WTC11 (cell line): ENCODE measurements around the gene TMA7. TPM values are rescaled to one million over a fixed set of nuclear protein-coding genes. Genes with fewer than 3 reads are reported as not detected.

Experiments
- ATAC-seq: fragments of 200-7000 bp; cut with Tn5 transposase; 2 replicates; pipeline ENCODE4 v1.10.0; 2021; ENCODE audit warnings: mild to moderate bottlenecking, moderate library complexity
- CTCF ChIA-PET: fragments of 300-600 bp; sonication (Branson Sonifier 250); formaldehyde crosslinking; loops from one replicate; lab custom pipeline; 2021; ENCODE audit warnings: antibody characterized with exemption; lab: Charles Lee
- POLR2A ChIA-PET: fragments of 350-600 bp; sonication (Branson Sonifier 250); formaldehyde crosslinking; loops from one replicate; lab custom pipeline; 2021; ENCODE audit warnings: antibody characterized with exemption; lab: Charles Lee
- DNase-seq: peaks from one replicate; pipeline ENCODE4 v3.0.0; 2021; ENCODE audit warnings: low spot score
- H3K27ac Mint-ChIP-seq: 2 replicates; pipeline ENCODE4 v1.8.0; 2021; ENCODE audit warnings: mixed read lengths
- H3K27me3 Mint-ChIP-seq: 2 replicates; pipeline ENCODE4 v1.8.0; 2021; ENCODE audit warnings: low read depth, mild to moderate bottlenecking, moderate library complexity, mixed read lengths
- H3K36me3 Mint-ChIP-seq: 2 replicates; pipeline ENCODE4 v1.8.0; 2021; ENCODE audit warnings: mixed read lengths
- H3K4me1 Mint-ChIP-seq: 2 replicates; pipeline ENCODE4 v1.8.0; 2022; ENCODE audit warnings: mixed read lengths
- H3K4me3 Mint-ChIP-seq: 2 replicates; pipeline ENCODE4 v1.8.0; 2021; ENCODE audit warnings: mild to moderate bottlenecking, moderate library complexity, mixed read lengths
- H3K9me3 Mint-ChIP-seq: 2 replicates; pipeline ENCODE4 v1.8.0; 2021; ENCODE audit warnings: mixed read lengths
- AR ChIP-seq: fragments of 250-450 bp; sonication (Bioruptor Pico); IDR thresholded peaks from 2 replicates; pipeline ENCODE4 v1.9.0; 2021; ENCODE audit warnings: mild to moderate bottlenecking
- ARID4B ChIP-seq: sonication (generic); formaldehyde crosslinking; IDR thresholded peaks from 2 replicates; pipeline ENCODE4 v1.8.0; 2023; ENCODE audit warnings: missing genetic modification reagents, mild to moderate bottlenecking, borderline replicate concordance
- E2F5 ChIP-seq: sonication (generic); formaldehyde crosslinking; IDR thresholded peaks from 2 replicates; pipeline ENCODE4 v1.8.1; 2022; ENCODE audit warnings: mild to moderate bottlenecking, moderate library complexity, missing genetic modification reagents
- ETV6 ChIP-seq: sonication (generic); formaldehyde crosslinking; IDR thresholded peaks from 2 replicates; pipeline ENCODE4 v1.8.1; 2022; ENCODE audit warnings: mild to moderate bottlenecking, missing genetic modification reagents
- GRHL2 ChIP-seq: fragments of 250-450 bp; sonication (Bioruptor Pico); IDR thresholded peaks from 2 replicates; pipeline ENCODE4 v1.8.0; 2022; ENCODE audit warnings: mild to moderate bottlenecking, moderate library complexity; ENCODE audit not compliant: insufficient replicate concordance, severe bottlenecking
- KAT7 ChIP-seq: sonication (generic); formaldehyde crosslinking; IDR thresholded peaks from 2 replicates; pipeline ENCODE4 v1.8.1; 2023; ENCODE audit warnings: missing genetic modification reagents, mild to moderate bottlenecking, borderline replicate concordance
- NFATC4 ChIP-seq: fragments of 250-450 bp; sonication (Bioruptor Pico); IDR thresholded peaks from 2 replicates; pipeline ENCODE4 v1.9.0; 2021; ENCODE audit warnings: mild to moderate bottlenecking
- NR1H2 ChIP-seq: sonication (generic); formaldehyde crosslinking; IDR thresholded peaks from 2 replicates; pipeline ENCODE4 v1.9.0; 2021; ENCODE audit warnings: mild to moderate bottlenecking, moderate library complexity, missing genetic modification reagents
- OVOL2 ChIP-seq: fragments of 250-450 bp; sonication (Bioruptor Pico); IDR thresholded peaks from 2 replicates; pipeline ENCODE4 v1.9.0; 2021; ENCODE audit warnings: mild to moderate bottlenecking, borderline replicate concordance
- PRDM15 ChIP-seq: sonication (generic); formaldehyde crosslinking; IDR thresholded peaks from 2 replicates; pipeline ENCODE4 v1.8.0; 2022; ENCODE audit warnings: missing genetic modification reagents
- SMAD4 ChIP-seq: sonication (generic); formaldehyde crosslinking; IDR thresholded peaks from 2 replicates; pipeline ENCODE4 v1.8.0; 2022; ENCODE audit warnings: mild to moderate bottlenecking, missing genetic modification reagents
- SP1 ChIP-seq: sonication (generic); formaldehyde crosslinking; conservative IDR thresholded peaks from 2 replicates; pipeline ENCODE4 v1.8.1; 2022; ENCODE audit warnings: missing genetic modification reagents
- ZBTB21 ChIP-seq: sonication (generic); formaldehyde crosslinking; IDR thresholded peaks from 2 replicates; pipeline ENCODE4 v1.8.1; 2023; ENCODE audit warnings: mild to moderate bottlenecking, missing genetic modification reagents, borderline replicate concordance
- ZNF423 ChIP-seq: fragments of 250-450 bp; sonication (Bioruptor Pico); IDR thresholded peaks from 2 replicates; pipeline ENCODE4 v2.1.2; 2022; ENCODE audit warnings: mild to moderate bottlenecking, moderate library complexity
- ZNF425 ChIP-seq: fragments of 250-450 bp; sonication (Bioruptor Pico); conservative IDR thresholded peaks from 2 replicates; pipeline ENCODE4 v1.9.0; 2021; ENCODE audit warnings: mild to moderate bottlenecking
- ZNF512 ChIP-seq: sonication (generic); formaldehyde crosslinking; IDR thresholded peaks from 2 replicates; pipeline ENCODE4 v1.8.1; 2022; ENCODE audit warnings: missing genetic modification reagents, borderline replicate concordance
- ZNF532 ChIP-seq: fragments of 250-450 bp; sonication (Bioruptor Pico); IDR thresholded peaks from 2 replicates; pipeline ENCODE4 v1.9.0; 2021; ENCODE audit warnings: mild to moderate bottlenecking, borderline replicate concordance
- total RNA-seq: library from RNA; stranded (reverse); gene quantifications from 3 replicates; pipeline ENCODE4 v1.2.3, GENCODE V29; 2021

Gene TMA7
- total RNA-seq, 1 experiment from 2014 or later = 318 TPM

- Mint-ChIP-seq H3K9me3 (no peaks in the 10 kb centered on the region), H3K27me3 (no peaks in the 10 kb centered on the region), H3K4me1 (peaks cover 18% of the 10 kb centered on the region), H3K36me3 (peaks cover 30% of the 10 kb centered on the region), H3K27ac (peak overlapping the region; percentile 97), H3K4me3 (no peak overlapping the region)
- ATAC-seq (no peak), DNase-seq (no peak)
- POLR2A ChIA-PET = interaction anchor here (2.1 kb wide), 1 partner anchor 18 kb away, joined by 8 read pairs; the partner anchor contains the start of gene ATRIP
- CTCF ChIA-PET = interaction anchor here (0.6 to 3.0 kb wide), 9 partner anchors 8 to 93 kb away, joined by 3 to 23 read pairs (median 5); no protein-coding TSS in a partner anchor
- TF ChIP-seq ZNF425 (no peak), NFATC4 (CRISPR knock-in tag) (no peak), ZNF512 (CRISPR knock-in tag) (no peak), KAT7 (CRISPR knock-in tag) (no peak), ARID4B (CRISPR knock-in tag) (no peak), GRHL2 (CRISPR knock-in tag) (no peak), ZNF532 (CRISPR knock-in tag) (no peak), ETV6 (CRISPR knock-in tag) (no peak), SP1 (CRISPR knock-in tag) (no peak), E2F5 (CRISPR knock-in tag) (no peak), NR1H2 (CRISPR knock-in tag) (no peak), ZNF423 (CRISPR knock-in tag) (no peak), SMAD4 (CRISPR knock-in tag) (no peak), OVOL2 (CRISPR knock-in tag) (no peak), PRDM15 (CRISPR knock-in tag) (no peak), ZBTB21 (CRISPR knock-in tag) (no peak), AR (CRISPR knock-in tag) (no peak)
These were observed 24.7 kb downstream of the TMA7 start for GRCh38 chr3:48464713-48465221.
